ENCODE results near the gene PTGES3. TPM values are rescaled to one million over a fixed set of nuclear protein-coding genes. Genes with fewer than 3 reads are reported as not detected.

Gene PTGES3
- total RNA-seq, 3 donors from 2014 or later (not counting 1 experiment from before 2014, with no cell fraction given), result 79.2 to 93.8 (median 93.4) TPM

DNA sequence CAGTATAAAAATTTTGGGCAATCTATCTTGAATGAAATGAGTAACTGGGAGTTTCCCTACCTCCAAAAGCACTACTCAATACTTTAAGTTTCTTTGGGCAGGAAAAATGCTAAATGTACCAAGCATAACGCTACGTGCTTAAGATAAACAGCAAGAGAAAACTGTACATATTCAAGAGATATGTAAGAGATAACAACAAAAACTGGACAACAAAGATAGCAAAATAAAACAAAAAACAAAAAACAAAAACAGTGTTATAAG, 20.0 kb downstream of the PTGES3 start:
- H3K27ac Mint-ChIP-seq, result peak overlapping the region in 1 of 2 donors; percentile 14
- peaks cover 9% of the 10 kb centered on the region for H3K36me3 Mint-ChIP-seq
- Histone ChIP-seq H3K36me3 (ENCODE audit: control insufficient read depth, insufficient read depth, low read length) (peaks cover 75% of the 10 kb centered on the region), H3K4me1 (ENCODE audit: control insufficient read depth, insufficient read depth, low read length) (no peaks in the 10 kb centered on the region), H3K27ac (ENCODE audit: low read length) (no peak overlapping the region), H3K4me3 (ENCODE audit: low read length) (no peak overlapping the region), H3K27me3 (ENCODE audit: control insufficient read depth, insufficient read depth, low read length) (no peaks in the 10 kb centered on the region), H3K9me3 (ENCODE audit: control insufficient read depth, insufficient read depth, low read length) (no peaks in the 10 kb centered on the region)
- intact Hi-C loops (cut with micrococcal nuclease), result no loop called here
- no peak overlapping the region for H3K4me3 Mint-ChIP-seq
- WGBS (ENCODE audit: insufficient coverage), result no CpG with 5 or more reads among the region's 2 CpGs
- no peaks in the 10 kb centered on the region for H3K9me3 Mint-ChIP-seq
- DNase-seq, result no peak
- H3K27me3 Mint-ChIP-seq (ENCODE audit: low read depth in 2 of 2), result no peaks in the 10 kb centered on the region
- H3K4me1 Mint-ChIP-seq, result peaks cover 14 to 15% of the 10 kb centered on the region in 2 donors
- TF ChIP-seq, protein P1, sequence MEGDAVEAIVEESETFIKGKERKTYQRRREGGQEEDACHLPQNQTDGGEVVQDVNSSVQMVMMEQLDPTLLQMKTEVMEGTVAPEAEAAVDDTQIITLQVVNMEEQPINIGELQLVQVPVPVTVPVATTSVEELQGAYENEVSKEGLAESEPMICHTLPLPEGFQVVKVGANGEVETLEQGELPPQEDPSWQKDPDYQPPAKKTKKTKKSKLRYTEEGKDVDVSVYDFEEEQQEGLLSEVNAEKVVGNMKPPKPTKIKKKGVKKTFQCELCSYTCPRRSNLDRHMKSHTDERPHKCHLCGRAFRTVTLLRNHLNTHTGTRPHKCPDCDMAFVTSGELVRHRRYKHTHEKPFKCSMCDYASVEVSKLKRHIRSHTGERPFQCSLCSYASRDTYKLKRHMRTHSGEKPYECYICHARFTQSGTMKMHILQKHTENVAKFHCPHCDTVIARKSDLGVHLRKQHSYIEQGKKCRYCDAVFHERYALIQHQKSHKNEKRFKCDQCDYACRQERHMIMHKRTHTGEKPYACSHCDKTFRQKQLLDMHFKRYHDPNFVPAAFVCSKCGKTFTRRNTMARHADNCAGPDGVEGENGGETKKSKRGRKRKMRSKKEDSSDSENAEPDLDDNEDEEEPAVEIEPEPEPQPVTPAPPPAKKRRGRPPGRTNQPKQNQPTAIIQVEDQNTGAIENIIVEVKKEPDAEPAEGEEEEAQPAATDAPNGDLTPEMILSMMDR (IDR thresholded peaks at IDR 0.05), result no peak
- no peak for ATAC-seq

DNA sequence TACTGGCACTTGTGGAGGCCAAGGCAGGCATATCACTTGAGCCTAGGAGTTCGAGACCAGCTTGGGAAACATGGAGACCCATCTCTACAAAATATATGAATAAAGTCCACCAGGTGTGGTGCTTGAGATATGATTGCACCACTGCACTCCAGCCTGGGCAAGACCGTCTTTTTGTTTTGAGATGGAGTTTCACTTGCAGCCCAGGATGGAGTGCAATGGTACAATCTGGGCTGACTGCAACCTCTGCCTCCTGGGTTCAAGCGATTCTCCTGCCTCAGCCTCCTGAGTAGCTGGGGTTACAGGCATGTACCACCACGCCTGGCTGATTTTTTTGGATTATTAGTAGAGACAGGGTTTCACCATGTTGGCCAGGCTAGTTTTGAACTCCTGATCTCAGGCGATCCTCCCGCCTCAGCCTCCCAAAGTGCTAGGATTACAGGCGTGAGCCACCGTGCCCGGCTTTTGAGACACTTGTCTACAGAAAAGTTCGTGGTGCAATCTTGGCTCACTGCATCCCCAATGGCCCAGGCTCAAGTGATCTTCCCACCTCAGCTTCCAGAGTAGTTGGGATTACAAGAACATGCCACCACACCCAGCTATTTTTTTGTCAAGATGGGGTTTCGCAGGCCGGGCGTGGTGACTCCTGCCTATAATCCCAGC, 26.0 kb downstream of the PTGES3 start:
- no peaks in the 10 kb centered on the region for H3K27me3 Mint-ChIP-seq (ENCODE audit: low read depth in 2 of 2)
- Histone ChIP-seq H3K4me1 (ENCODE audit: control insufficient read depth, insufficient read depth, low read length) (no peaks in the 10 kb centered on the region), H3K36me3 (ENCODE audit: control insufficient read depth, insufficient read depth, low read length) (peaks cover 34% of the 10 kb centered on the region), H3K27me3 (ENCODE audit: control insufficient read depth, insufficient read depth, low read length) (no peaks in the 10 kb centered on the region), H3K9me3 (ENCODE audit: control insufficient read depth, insufficient read depth, low read length) (no peaks in the 10 kb centered on the region), H3K4me3 (ENCODE audit: low read length) (no peak overlapping the region), H3K27ac (ENCODE audit: low read length) (no peak overlapping the region)
- H3K9me3 Mint-ChIP-seq, result no peaks in the 10 kb centered on the region
- no peak for ATAC-seq
- TF ChIP-seq, protein P1 (IDR thresholded peaks at IDR 0.05), result no peak
- 96% methylated on average over 12 of the region's 13 CpGs for WGBS (ENCODE audit: insufficient coverage)
- H3K27ac Mint-ChIP-seq, result no peak overlapping the region
- intact Hi-C loops (cut with micrococcal nuclease), result no loop called here
- H3K36me3 Mint-ChIP-seq, result no peaks in the 10 kb centered on the region
- no peak for DNase-seq
- no peak overlapping the region for H3K4me3 Mint-ChIP-seq
- no peaks in the 10 kb centered on the region for H3K4me1 Mint-ChIP-seq

DNA sequence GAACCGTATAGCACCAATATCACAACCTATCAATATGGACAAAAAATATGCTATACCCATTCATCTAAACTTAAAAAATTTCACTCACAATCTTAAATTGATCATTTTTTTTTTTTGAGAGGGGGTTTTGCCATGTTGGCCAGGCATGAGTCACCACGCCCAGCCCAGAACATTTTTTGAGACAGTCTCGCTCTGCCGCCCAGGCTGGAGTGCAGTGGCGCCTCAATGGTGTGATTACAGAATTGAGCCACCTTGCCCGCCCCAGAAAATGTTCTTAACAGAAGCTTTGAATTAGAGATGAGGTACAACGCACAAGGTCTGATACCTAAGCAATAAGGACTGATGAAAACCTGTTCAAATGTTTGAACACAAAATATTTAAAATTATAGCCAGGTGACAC, 26.5 kb downstream of the PTGES3 start:
- WGBS (ENCODE audit: insufficient coverage), result 85% methylated on average over 7 of the region's 7 CpGs
- Histone ChIP-seq H3K9me3 (ENCODE audit: control insufficient read depth, insufficient read depth, low read length) (no peaks in the 10 kb centered on the region), H3K27ac (ENCODE audit: low read length) (no peak overlapping the region), H3K36me3 (ENCODE audit: control insufficient read depth, insufficient read depth, low read length) (peaks cover 28% of the 10 kb centered on the region), H3K4me1 (ENCODE audit: control insufficient read depth, insufficient read depth, low read length) (no peaks in the 10 kb centered on the region), H3K27me3 (ENCODE audit: control insufficient read depth, insufficient read depth, low read length) (no peaks in the 10 kb centered on the region), H3K4me3 (ENCODE audit: low read length) (no peak overlapping the region)
- Mint-ChIP-seq H3K27me3 (ENCODE audit: low read depth in 2 of 2) (no peaks in the 10 kb centered on the region), H3K4me1 (no peaks in the 10 kb centered on the region), H3K36me3 (no peaks in the 10 kb centered on the region), H3K27ac (no peak overlapping the region), H3K9me3 (no peaks in the 10 kb centered on the region), H3K4me3 (no peak overlapping the region)
- TF ChIP-seq, protein P1 (IDR thresholded peaks at IDR 0.05), result no peak
- intact Hi-C loops (cut with micrococcal nuclease), result no loop called here
- DNase-seq (no peak), ATAC-seq (no peak)

DNA sequence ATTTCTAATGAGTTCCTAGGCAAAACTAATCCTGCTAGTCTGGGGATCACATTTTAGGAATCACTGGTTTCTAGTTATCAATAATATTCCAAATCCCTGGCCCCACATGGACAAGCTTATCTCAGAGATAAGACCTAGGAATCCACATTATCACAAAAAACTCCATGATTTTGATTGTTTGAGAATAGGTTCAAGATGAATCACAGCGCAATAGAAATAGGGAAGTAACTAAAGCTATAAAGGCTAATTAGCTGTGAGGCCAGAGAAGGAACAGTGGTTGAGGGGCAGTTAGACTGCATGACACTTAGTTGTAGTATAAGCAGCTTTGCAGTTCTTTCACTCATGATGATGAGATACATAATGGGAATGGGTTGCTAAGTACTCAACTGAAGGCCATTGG, 29.2 kb downstream of the PTGES3 start:
- 91% methylated on average over 1 of the region's 1 CpG for WGBS (ENCODE audit: insufficient coverage)
- H3K36me3 Mint-ChIP-seq, result no peaks in the 10 kb centered on the region
- peaks cover 4% of the 10 kb centered on the region for H3K9me3 ChIP-seq (ENCODE audit: control insufficient read depth, insufficient read depth, low read length)
- H3K27me3 ChIP-seq (ENCODE audit: control insufficient read depth, insufficient read depth, low read length), result no peaks in the 10 kb centered on the region
- H3K27ac ChIP-seq (ENCODE audit: low read length), result no peak overlapping the region
- ATAC-seq (no peak), DNase-seq (no peak)
- H3K27me3 Mint-ChIP-seq (ENCODE audit: low read depth in 2 of 2), result no peaks in the 10 kb centered on the region
- H3K9me3 Mint-ChIP-seq, result peaks cover 0 to 3% of the 10 kb centered on the region in 2 donors
- peaks cover 6% of the 10 kb centered on the region for H3K36me3 ChIP-seq (ENCODE audit: control insufficient read depth, insufficient read depth, low read length)
- intact Hi-C loops (cut with micrococcal nuclease), result no loop called here
- TF ChIP-seq, protein P1 (IDR thresholded peaks at IDR 0.05), result no peak
- no peaks in the 10 kb centered on the region for H3K4me1 ChIP-seq (ENCODE audit: control insufficient read depth, insufficient read depth, low read length)
- H3K27ac Mint-ChIP-seq, result peak overlapping the region in 1 of 2 donors; percentile 43
- H3K4me3 ChIP-seq (ENCODE audit: low read length), result no peak overlapping the region
- H3K4me1 Mint-ChIP-seq, result no peaks in the 10 kb centered on the region
- H3K4me3 Mint-ChIP-seq, result no peak overlapping the region

Data from natural killer cell (primary cell).